ENCODE data around the gene TREM1.
"Not testable (repeated sequence)": the region's sequence is repeated elsewhere in the genome, so short reads cannot be mapped to it uniquely, and the experiment has no call there.

The TREM1 gene

GRCh38 chr6:41257369-41258195 is 28.9 kb downstream of the TREM1 start:
- DNase-seq: peak; percentile 57

GRCh38 chr6:41256383-41256782 is 30.1 kb downstream of the TREM1 start:
- no peak for DNase-seq

GRCh38 chr6:41255638-41256246 is 30.7 kb downstream of the TREM1 start:
- no peak for DNase-seq

GRCh38 chr6:41255110-41255509 is 31.4 kb downstream of the TREM1 start:
- DNase-seq: no peak

GRCh38 chr6:41252401-41253169 is 33.9 kb downstream of the TREM1 start:
- DNase-seq: no peak

- no peak for DNase-seq
Measured at GRCh38 chr6:41247882-41248705, 38.4 kb downstream of the TREM1 start.

GRCh38 chr6:41247288-41247865 is 39.1 kb downstream of the TREM1 start:
- DNase-seq: no peak

GRCh38 chr6:41246529-41246928 is 40.0 kb downstream of the TREM1 start:
- not testable (repeated sequence) for DNase-seq

- no peak for DNase-seq
Measured at GRCh38 chr6:41239467-41240159, 46.9 kb downstream of the TREM1 start.

- DNase-seq: no peak
Measured at GRCh38 chr6:41237128-41237527, 49.4 kb downstream of the TREM1 start.

- no peak for DNase-seq
Measured at GRCh38 chr6:41236276-41236675, 50.2 kb downstream of the TREM1 start.

GRCh38 chr6:41232667-41233066 is 53.8 kb downstream of the TREM1 start:
- no peak for DNase-seq

GRCh38 chr6:41231246-41231645 is 55.2 kb downstream of the TREM1 start:
- DNase-seq: no peak

- DNase-seq: no peak
Measured at GRCh38 chr6:41229721-41230120, 56.8 kb downstream of the TREM1 start.

GRCh38 chr6:41228616-41229015 is 57.9 kb downstream of the TREM1 start:
- DNase-seq: no peak

GRCh38 chr6:41228096-41228495 is 58.4 kb downstream of the TREM1 start, which contains the start of gene TREML4:
TSS of gene TREML4 (plus strand) at chr6:41228349. CDS start at chr6:41228428, 79 bp downstream.
- no peak for DNase-seq

GRCh38 chr6:41226752-41227151 is 59.7 kb downstream of the TREM1 start:
- DNase-seq: no peak

- DNase-seq: no peak
Measured at GRCh38 chr6:41224800-41225199, 61.7 kb downstream of the TREM1 start.

Data from right kidney (tissue), 1 donor.